Tongue (tissue), 2 donors: Measurements from ENCODE around the gene ADAMTSL5. TPM values are rescaled to one million over a fixed set of nuclear protein-coding genes. Genes with fewer than 3 reads are reported as not detected.
"Not testable (repeated sequence)": the region's sequence is repeated elsewhere in the genome, so short reads cannot be mapped to it uniquely, and the experiment has no call there.

ENCODE experiments used
- DNase-seq: peaks from one replicate; pipeline ENCODE4 v3.0.0-alpha.2; 2015
- total RNA-seq: library from RNA; depleted of rRNA; stranded (reverse); fragments of >200 nt; gene quantifications from one replicate; pipeline ENCODE4 v1.2.3, GENCODE V29; 2014

Gene ADAMTSL5
- total RNA-seq, 1 donor from 2014 or later, result 9.0 TPM

DNA sequence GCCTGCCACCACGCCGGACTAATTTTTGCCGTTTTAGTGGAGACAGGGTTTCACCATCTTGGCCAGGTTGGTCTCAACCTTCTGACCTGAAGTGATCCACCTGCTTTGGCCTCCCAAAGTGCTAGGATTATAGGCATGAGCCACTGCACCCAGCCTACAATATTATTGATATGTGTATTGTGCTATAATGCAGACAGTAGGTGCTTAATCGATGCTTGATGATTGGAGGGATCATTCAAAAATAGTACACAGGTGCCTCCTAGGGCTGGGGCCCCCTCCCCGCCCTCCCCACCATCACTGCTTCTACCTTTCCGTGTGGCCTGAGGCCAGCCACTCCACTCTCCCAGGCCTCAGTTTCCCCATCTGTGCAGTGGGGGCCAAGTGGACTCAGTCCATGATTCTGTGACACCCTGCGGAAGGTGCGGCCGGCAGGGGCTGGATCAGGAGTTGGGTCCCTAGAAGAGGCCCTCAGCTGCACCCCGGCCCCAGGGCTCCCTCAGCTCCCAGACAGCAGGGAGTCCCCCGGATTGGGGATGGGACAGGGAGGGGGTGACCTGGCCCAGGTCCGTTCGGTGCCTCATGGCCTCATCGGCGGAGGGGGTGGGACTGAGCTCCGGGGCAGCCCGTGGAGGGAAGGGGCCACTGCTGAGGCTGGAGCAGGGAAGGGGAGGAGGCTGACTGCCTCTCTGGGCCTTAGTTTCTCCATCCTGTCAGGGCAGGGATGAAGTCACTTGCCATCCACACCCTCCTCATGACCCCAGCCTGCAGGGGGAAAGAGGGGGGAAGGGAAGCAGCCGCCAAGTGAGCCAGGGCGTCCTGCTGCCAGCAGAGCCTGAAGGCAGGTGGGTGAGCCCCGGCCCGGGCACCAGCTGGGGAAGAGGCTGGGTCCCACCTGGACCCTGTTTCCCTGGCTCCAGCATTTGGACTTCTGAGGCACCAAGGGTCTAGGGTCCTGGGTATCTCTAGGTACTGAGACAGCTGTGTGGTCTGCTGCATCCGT lies 1.2 kb downstream of the ADAMTSL5 start:
- no peak for DNase-seq

DNA sequence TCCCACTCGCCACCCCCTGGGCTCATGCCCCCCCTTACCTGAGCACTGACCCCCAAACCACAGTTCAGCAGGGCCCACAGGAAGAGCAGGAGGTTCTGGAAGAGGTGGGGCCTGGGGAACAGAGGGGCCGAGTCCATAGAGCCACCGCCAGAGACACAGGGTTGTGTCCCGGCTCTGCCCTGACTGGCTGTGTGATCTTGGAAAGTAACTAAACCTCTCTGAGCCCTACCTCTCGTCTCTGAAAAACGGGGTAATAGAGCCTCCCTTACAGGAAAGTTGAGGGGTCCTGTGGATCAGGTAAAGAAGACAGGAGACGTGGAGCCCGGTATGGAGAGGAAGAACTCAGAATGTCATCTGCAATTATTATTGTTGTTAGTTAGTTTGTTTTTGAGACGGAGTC lies 2.0 kb downstream of the ADAMTSL5 start:
- no peak for DNase-seq

- peak; percentile 73 for DNase-seq
These were observed 2.4 kb downstream of the ADAMTSL5 start for GRCh38 chr19:1510442-1510806.

- no peak for DNase-seq
These were observed 3.0 kb downstream of the ADAMTSL5 start for GRCh38 chr19:1509602-1510441.

GRCh38 chr19:1508507-1508856 lies 4.3 kb downstream of the ADAMTSL5 start:
- DNase-seq, result no peak

GRCh38 chr19:1507763-1508506 lies 4.9 kb downstream of the ADAMTSL5 start:
- DNase-seq, result peak; percentile 98

GRCh38 chr19:1507192-1507660 lies 5.6 kb downstream of the ADAMTSL5 start:
- no peak for DNase-seq

GRCh38 chr19:1505991-1506881 lies 6.6 kb downstream of the ADAMTSL5 start:
- no peak for DNase-seq

DNA sequence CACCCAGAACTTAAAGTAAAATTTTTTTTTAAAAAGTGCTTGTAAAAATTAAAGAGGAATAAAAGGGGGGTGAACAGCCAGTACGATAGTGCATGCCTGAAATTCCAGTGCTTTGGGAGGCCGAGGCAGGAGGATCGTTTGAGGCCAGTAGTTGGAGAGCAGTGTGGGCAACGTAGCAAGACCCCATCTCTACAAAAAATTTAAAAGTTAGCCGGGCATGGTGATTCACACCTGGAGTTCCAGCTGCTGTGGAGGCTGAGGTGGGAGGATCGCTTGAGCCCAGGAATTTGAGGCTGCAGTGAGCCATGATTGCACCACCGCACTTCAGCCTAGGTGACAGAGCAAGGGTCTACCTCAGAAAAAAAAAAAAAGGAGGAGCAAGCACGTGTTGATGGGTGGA lies 7.8 kb downstream of the ADAMTSL5 start:
- no peak for DNase-seq

DNA sequence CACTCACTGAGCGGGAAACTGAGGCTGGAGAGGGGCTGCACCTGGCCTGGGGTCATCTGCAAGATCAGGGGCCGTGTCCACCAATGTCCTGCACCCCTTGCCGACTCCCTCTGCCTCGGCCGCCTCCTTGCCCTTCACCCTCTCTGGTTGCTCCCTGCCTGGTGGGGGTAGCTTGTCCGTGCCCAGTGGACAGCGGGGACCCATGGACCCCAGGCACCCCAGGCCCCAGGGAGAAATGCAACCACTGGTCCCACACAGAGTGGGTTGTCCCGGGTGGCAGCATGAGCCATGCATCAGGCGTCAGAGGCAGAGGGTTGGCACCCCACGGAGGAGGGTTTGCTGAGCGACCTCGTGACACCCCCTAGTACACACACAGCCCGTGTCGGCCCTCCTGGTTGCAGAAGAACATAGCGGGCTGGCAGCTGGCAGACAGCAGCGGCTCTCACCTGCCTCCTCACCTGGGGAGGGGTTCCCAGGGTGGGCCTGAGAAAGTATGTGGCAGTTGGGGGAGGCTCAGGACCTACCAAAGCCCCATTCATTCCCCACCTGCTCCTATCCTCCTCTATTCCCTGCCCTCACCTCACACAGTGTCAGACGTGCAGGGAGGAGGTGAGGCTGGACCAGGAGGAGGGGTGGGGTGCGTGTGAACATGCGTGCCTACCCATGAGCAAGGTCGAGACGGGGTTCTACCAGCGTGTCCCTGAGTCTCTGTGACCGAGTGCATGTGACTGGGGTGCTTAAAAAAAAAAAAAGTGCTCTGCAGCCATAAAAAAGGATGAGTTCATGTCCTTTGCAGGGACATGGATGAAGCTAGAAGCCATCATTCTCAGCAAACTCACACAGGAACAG lies 8.7 kb downstream of the ADAMTSL5 start:
- DNase-seq, result no peak

- peak; percentile 52 for DNase-seq
These were observed 9.5 kb downstream of the ADAMTSL5 start for GRCh38 chr19:1503089-1503924.

GRCh38 chr19:1502433-1503088 lies 10.3 kb downstream of the ADAMTSL5 start:
- DNase-seq, result no peak

GRCh38 chr19:1501200-1501595 lies 11.6 kb downstream of the ADAMTSL5 start:
- no peak for DNase-seq

- DNase-seq, result not testable (repeated sequence)
These were observed 13.6 kb downstream of the ADAMTSL5 start for GRCh38 chr19:1499231-1499630.

DNA sequence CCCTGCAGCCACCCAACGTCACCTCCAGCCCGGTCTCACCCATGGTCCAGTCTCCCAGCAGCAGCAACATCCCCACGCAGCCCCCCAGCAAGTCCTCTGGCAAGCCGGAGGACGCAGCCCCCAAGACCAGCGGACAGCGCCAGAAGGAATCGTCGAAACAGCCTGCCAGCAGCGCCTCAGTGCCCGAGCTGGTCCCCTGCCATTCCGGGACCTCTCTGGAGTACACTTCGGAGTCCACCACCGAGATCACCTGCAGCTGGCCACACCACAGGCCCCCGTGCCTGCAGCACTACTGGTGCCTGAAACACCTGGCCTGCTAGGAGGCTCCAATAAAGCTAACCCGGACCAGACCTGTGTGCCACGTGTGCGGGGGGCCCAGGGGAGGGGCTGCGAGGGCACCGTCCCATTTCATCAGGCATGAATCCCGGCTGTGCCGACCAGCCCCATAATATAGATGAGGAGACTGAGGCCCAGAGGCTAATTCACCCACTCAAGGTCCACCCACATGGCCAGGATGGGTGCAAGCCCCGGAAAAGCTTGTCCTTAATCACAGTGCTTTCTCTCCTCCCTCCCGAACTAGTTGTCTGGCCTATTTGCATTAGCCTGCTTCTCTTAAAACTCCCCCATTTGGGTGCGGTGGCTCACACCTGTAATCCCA lies 15.1 kb downstream of the ADAMTSL5 start:
- no peak for DNase-seq

- no peak for DNase-seq
These were observed 15.9 kb downstream of the ADAMTSL5 start for GRCh38 chr19:1496714-1497577.
